Ascending aorta (tissue), 2 donors: ENCODE results near the gene PSTPIP1. TPM values are rescaled to one million over a fixed set of nuclear protein-coding genes. Genes with fewer than 3 reads are reported as not detected.
A peak's percentile ranks its signal among the peaks of the same experiment; 100 is the strongest.

Experiments used
- DNase-seq, 2 donors: peaks; one replicate each; pipeline ENCODE4 v3.0.0-alpha.2; 2019; ENCODE audit warnings: low spot score in 2 of 2
- H3K27ac ChIP-seq, 2 donors: fragments of 200-600 bp; sonication (generic); one replicate each; pipeline ENCODE4 v1.5.1; 2016 to 2017; ENCODE audit warnings: mild to moderate bottlenecking in 1 of 2
- H3K27me3 ChIP-seq: fragments of 200-600 bp; sonication (generic); one replicate; pipeline ENCODE4 v1.5.1; 2017
- H3K36me3 ChIP-seq, 2 donors: fragments of 200-600 bp; sonication (generic); one replicate each; pipeline ENCODE4 v1.5.1; 2016
- H3K4me1 ChIP-seq, 2 donors: fragments of 200-600 bp; sonication (generic); one replicate each; pipeline ENCODE4 v1.5.1; 2016 to 2017; ENCODE audit warnings: mild to moderate bottlenecking in 1 of 2
- H3K4me3 ChIP-seq, 2 donors: fragments of 200-600 bp; sonication (generic); one replicate each; pipeline ENCODE4 v1.5.1; 2016 to 2017; ENCODE audit warnings: mild to moderate bottlenecking in 1 of 2
- H3K9me3 ChIP-seq, 2 donors: fragments of 200-600 bp; sonication (generic); one replicate each; pipeline ENCODE4 v1.5.1; 2016
- intact Hi-C: fragments of 100-400 bp; cut with DNase I; formaldehyde crosslinking; loops from one replicate; pipeline ENCODE4 v1.15.1; 2023
- total RNA-seq: library from RNA; depleted of rRNA; stranded (reverse); fragments of >200 nt; gene quantifications from one replicate; pipeline ENCODE4 v1.1.0, GENCODE V29; 2016
- TF ChIP-seq, protein P1 (sequence below), 3 experiments: fragments of 200-600 bp in 2 of 3; fragments of 450-650 bp in 1 of 3; sonication (generic) in 2 of 3; IDR thresholded peaks; one replicate each; pipeline ENCODE4 v1.5.1; 2016 to 2019; ENCODE audit warnings: antibody characterized with exemption in 3 of 3, mild to moderate bottlenecking in 1 of 3, moderate library complexity in 1 of 3

The PSTPIP1 gene
- total RNA-seq, result 14.6 TPM

DNA sequence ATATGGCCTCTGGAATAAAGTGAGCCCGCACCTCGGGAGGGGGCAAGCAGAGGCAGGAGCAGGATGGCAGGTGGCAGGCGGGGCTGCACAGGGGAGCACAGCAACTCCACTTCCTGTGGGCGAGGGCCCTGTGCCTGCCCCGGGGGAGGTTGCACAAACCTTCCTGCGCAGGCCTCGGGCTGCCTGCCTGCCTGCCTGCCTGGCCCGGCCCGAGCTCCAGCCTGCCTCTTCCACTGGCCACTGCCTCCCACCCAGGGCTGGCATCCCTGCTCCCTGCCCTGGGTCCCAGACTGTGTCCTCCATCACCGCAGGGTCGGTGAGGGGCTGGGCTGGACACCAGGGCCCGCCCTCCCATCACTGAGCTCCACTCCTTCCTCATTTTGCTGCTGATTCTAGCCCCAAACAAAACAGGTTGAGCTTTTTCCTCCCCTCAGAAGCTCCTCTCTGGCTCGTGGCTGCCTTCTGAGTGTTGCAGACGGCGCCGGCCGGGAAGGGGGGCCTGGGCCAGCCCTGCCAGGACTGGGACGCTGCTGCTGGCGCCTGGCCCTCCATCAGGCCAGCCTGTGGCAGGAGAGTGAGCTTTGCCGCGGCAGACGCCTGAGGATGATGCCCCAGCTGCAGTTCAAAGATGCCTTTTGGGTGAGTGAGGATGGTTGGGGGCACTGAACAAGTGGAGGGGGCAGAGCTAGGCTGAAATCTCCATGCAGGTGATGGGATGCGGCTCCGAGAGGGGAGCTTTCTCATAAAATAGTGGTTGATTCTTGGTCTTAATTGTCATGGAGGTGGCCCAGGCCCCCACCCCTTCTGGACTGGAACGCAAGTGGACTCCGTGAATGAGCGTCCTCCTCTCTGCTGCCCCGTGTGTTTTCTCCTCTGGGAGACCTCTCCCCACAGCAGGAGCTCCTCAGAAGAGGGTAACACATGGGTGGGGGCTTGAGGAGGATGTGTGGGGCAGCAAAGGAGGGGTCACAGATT is at the start of gene PSTPIP1:
Gene PSTPIP1, plus strand, starts transcription at position 156 of the 975 bp plus-strand sequence. Its CDS starts 448 bp downstream, at position 604.
- Histone ChIP-seq H3K4me3 (peak within 1 kb of the TSS; percentile 29 to 56), H3K27me3 (no peaks in the 10 kb centered on the region), H3K36me3 (no peaks in the 10 kb centered on the region), H3K4me1 (peaks cover 25 to 33% of the 10 kb centered on the region in 2 donors), H3K9me3 (no peaks in the 10 kb centered on the region), H3K27ac (peak within 1 kb of the TSS; percentile 94 to 97)
- TF ChIP-seq, protein P1, sequence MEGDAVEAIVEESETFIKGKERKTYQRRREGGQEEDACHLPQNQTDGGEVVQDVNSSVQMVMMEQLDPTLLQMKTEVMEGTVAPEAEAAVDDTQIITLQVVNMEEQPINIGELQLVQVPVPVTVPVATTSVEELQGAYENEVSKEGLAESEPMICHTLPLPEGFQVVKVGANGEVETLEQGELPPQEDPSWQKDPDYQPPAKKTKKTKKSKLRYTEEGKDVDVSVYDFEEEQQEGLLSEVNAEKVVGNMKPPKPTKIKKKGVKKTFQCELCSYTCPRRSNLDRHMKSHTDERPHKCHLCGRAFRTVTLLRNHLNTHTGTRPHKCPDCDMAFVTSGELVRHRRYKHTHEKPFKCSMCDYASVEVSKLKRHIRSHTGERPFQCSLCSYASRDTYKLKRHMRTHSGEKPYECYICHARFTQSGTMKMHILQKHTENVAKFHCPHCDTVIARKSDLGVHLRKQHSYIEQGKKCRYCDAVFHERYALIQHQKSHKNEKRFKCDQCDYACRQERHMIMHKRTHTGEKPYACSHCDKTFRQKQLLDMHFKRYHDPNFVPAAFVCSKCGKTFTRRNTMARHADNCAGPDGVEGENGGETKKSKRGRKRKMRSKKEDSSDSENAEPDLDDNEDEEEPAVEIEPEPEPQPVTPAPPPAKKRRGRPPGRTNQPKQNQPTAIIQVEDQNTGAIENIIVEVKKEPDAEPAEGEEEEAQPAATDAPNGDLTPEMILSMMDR (IDR thresholded peaks at IDR 0.05), result no peak
- DNase-seq, result peak in 1 of 2 donors; percentile 87
- intact Hi-C loops, result loop anchor here (2.0 kb wide), 1 partner anchor 22 kb away; no protein-coding TSS in a partner anchor

DNA sequence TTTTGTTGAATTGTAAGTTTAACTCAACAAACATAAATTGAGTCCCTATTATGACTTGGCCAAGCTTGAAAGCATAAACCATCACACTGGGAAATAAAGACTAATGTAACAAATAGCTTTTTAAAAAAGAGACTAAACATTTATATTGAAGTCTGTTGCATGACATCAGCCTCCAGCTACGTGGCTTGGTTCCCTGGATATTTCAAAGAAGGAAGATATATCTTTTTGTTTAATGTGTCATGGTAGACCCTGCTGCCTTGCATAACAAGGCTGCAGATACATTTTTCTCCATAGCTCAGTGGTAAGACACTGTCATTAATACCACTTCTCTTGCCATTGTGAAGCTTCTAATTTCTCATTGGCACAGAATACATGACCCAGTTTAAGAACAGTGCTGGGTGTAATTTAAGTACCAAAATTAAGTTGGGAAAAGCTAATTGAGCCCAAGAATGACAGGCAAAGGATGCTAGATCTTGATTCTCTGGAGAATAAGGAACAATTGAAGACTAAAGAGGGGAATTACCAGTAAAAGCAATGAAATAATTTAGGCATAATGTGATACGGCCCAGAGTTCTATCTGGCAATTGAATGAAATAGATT is 49.3 kb upstream of the PSTPIP1 start:
- H3K4me1 ChIP-seq, result peaks cover 0 to 5% of the 10 kb centered on the region in 2 donors
- H3K27me3 ChIP-seq, result no peaks in the 10 kb centered on the region
- no peak overlapping the region for H3K4me3 ChIP-seq
- intact Hi-C loops, result no loop called here
- H3K9me3 ChIP-seq, result no peaks in the 10 kb centered on the region
- no peak overlapping the region for H3K27ac ChIP-seq
- H3K36me3 ChIP-seq, result peaks cover 9 to 38% of the 10 kb centered on the region in 2 donors
- TF ChIP-seq, protein P1 (IDR thresholded peaks at IDR 0.05), result no peak
- DNase-seq, result no peak

DNA sequence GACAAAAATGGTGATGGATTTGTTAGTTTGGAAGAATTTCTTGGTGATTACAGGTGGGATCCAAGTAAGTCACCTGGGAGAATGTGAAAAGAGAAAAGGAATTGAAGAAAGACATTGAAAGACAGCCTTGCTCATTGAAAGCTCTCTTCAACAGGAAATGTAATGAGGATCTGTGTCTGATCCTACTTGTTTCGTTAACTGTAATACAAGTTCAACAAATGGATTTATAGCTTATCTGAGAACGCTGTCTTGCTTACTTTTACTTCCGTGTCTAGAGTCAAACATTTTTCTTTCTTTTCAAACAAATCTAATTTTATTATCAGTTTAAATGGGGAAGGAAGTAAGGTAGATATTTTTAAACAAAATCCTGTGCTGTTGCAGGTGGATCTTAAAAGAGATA is 47.5 kb upstream of the PSTPIP1 start:
- H3K9me3 ChIP-seq, result no peaks in the 10 kb centered on the region
- peaks cover 12 to 38% of the 10 kb centered on the region in 2 donors for H3K36me3 ChIP-seq
- TF ChIP-seq, protein P1 (IDR thresholded peaks at IDR 0.05), result no peak
- H3K4me1 ChIP-seq, result no peaks in the 10 kb centered on the region
- intact Hi-C loops, result no loop called here
- no peak for DNase-seq
- no peaks in the 10 kb centered on the region for H3K27me3 ChIP-seq
- no peak overlapping the region for H3K4me3 ChIP-seq
- H3K27ac ChIP-seq, result no peak overlapping the region

DNA sequence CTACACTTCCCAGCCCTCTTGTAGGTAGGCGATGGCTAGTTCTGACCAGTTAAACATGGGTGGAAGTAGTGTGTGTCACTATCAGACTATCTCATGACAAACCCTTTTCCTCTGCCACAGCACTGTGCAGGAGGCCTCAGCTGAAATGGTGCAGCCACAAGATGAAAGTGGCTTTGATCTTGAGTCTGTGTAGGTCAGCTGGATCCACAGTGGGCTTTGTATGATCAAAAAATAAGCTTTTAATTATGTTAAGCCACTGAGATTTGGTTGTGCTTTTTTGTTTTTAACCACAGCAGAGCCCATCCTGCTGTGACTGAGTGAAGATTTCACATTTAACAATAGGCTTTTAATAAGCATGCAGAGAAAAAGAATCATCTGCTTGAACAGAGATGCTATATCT is 43.7 kb upstream of the PSTPIP1 start:
- intact Hi-C loops, result no loop called here
- TF ChIP-seq, protein P1 (IDR thresholded peaks at IDR 0.05), result no peak

DNA sequence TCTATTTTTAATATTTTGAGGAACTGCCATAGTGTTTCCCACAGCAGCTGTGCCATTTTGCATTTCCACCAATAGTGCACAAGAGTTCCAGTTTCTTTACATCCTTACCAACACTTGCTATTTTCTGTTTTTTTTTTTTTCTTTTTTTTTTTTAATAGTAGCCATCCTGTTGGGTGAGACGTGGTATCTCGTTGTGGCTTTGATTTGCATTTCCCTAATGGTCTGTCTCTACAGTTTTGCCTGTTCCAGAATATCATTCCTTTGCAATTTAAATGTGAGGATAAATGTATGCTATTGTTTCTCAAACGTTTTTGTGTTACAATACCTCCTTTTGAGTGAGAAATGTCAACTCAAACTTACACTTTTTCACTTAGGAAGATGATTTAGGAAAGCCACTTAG is 41.0 kb upstream of the PSTPIP1 start:
- H3K4me1 ChIP-seq, result no peaks in the 10 kb centered on the region
- DNase-seq, result no peak
- no peak overlapping the region for H3K4me3 ChIP-seq
- H3K36me3 ChIP-seq, result peaks cover 7 to 8% of the 10 kb centered on the region in 2 donors
- H3K27ac ChIP-seq, result no peak overlapping the region
- no peaks in the 10 kb centered on the region for H3K27me3 ChIP-seq
- TF ChIP-seq, protein P1 (IDR thresholded peaks at IDR 0.05), result no peak
- no peaks in the 10 kb centered on the region for H3K9me3 ChIP-seq
- intact Hi-C loops, result no loop called here

More for the DNA sequence above, 43.7 kb upstream of the PSTPIP1 start:
- H3K9me3 ChIP-seq, result no peaks in the 10 kb centered on the region
- peaks cover 8 to 21% of the 10 kb centered on the region in 2 donors for H3K36me3 ChIP-seq
- H3K4me3 ChIP-seq, result no peak overlapping the region
- no peak overlapping the region for H3K27ac ChIP-seq
- DNase-seq, result no peak
- H3K4me1 ChIP-seq, result no peaks in the 10 kb centered on the region
- no peaks in the 10 kb centered on the region for H3K27me3 ChIP-seq
